Activated T-cell treated with anti-CD3 and anti-CD28 coated beads, Interleukin-2, amount 50 U/mL, for 4 hours (primary cell): Measurements from ENCODE around the gene HNRNPH2. TPM values are rescaled to one million over a fixed set of nuclear protein-coding genes. Genes with fewer than 3 reads are reported as not detected.

Experiments used
- ATAC-seq, 2 donors: fragments of 200-7000 bp; cut with Tn5 transposase; one replicate each; pipeline ENCODE4 v1.10.0; 2021
- DNase-seq: peaks from one replicate; pipeline ENCODE4 v3.0.0-alpha.2; 2020
- H3K27me3 Mint-ChIP-seq: one replicate; pipeline ENCODE4 v1.8.0; 2021; ENCODE audit warnings: low read depth, mixed read lengths
- H3K36me3 Mint-ChIP-seq: one replicate; pipeline ENCODE4 v1.8.0; 2022; ENCODE audit warnings: mixed read lengths; ENCODE audit not compliant: insufficient read depth
- H3K4me1 Mint-ChIP-seq: one replicate; pipeline ENCODE4 v1.8.0; 2021; ENCODE audit warnings: low read depth, mixed read lengths
- H3K4me3 Mint-ChIP-seq: one replicate; pipeline ENCODE4 v1.8.0; 2021; ENCODE audit warnings: mild to moderate bottlenecking, moderate library complexity, mixed read lengths
- H3K9me3 Mint-ChIP-seq: one replicate; pipeline ENCODE4 v1.8.0; 2021; ENCODE audit warnings: mixed read lengths
- total RNA-seq, 3 donors: library from RNA; stranded (reverse); gene quantifications; one replicate each; pipeline ENCODE4 v1.2.1, GENCODE V29; 2021

Gene HNRNPH2
- total RNA-seq, 3 donors from 2014 or later, result 25.3 to 28.7 (median 26.5) TPM

- Mint-ChIP-seq H3K36me3 (peaks cover 2% of the 10 kb centered on the region), H3K4me1 (no peaks in the 10 kb centered on the region), H3K9me3 (no peaks in the 10 kb centered on the region), H3K27me3 (no peaks in the 10 kb centered on the region), H3K4me3 (no peak overlapping the region)
- ATAC-seq (no peak), DNase-seq (no peak)
These were observed 54.9 kb downstream of the HNRNPH2 start for GRCh38 chrX:101462892-101463291.

Other genes with a start within 250 kb of the HNRNPH2 start
- under 1 TPM; 0.30 to 0.66 (median 0.42) TPM for gene DRP2, start 188.4 kb upstream of the HNRNPH2 start, total RNA-seq
- gene TAF7L, start 116.9 kb upstream of the HNRNPH2 start, total RNA-seq, result under 1 TPM; 0.13 to 0.22 (median 0.15) TPM
- gene TIMM8A, start 59.5 kb upstream of the HNRNPH2 start, total RNA-seq, result 10 to 100 TPM; 40.5 to 45.5 (median 42.3) TPM
- gene BTK, start 22.0 kb upstream of the HNRNPH2 start, total RNA-seq, result 1 to 10 TPM in 2 of 3 donors, under 1 TPM in 1; 0.61 to 3.4 (median 2.3) TPM
- 100 to 1,000 TPM; 451 to 525 (median 514) TPM for gene RPL36A, start 17.2 kb upstream of the HNRNPH2 start, total RNA-seq
- gene GLA, start 297 bp upstream of the HNRNPH2 start, total RNA-seq, result 10 to 100 TPM; 49.6 to 70.8 (median 62.4) TPM
- 1 to 10 TPM; 2.7 to 4.6 (median 3.6) TPM for gene ARMCX4, start 77.2 kb downstream of the HNRNPH2 start, total RNA-seq
- 1 to 10 TPM; 1.2 to 4.8 (median 3.5) TPM for gene ARMCX1, start 142.3 kb downstream of the HNRNPH2 start, total RNA-seq
- gene ARMCX6, start 209.8 kb downstream of the HNRNPH2 start, total RNA-seq, result 10 to 100 TPM; 53.1 to 60.5 (median 53.4) TPM
- 10 to 100 TPM; 31.2 to 38.4 (median 32.0) TPM for gene ARMCX3, start 214.9 kb downstream of the HNRNPH2 start, total RNA-seq